Right hindlimb (tissue), 1 donor: ENCODE results near the gene CSF2RB.

Experiments
- DNase-seq: peaks from one replicate; pipeline ENCODE4 v3.0.0-alpha.2; 2018

Gene CSF2RB

GRCh38 chr22:36938028-36938425 lies 24.6 kb downstream of the CSF2RB start:
- DNase-seq: no peak

- DNase-seq: no peak
These were observed 25.5 kb downstream of the CSF2RB start for GRCh38 chr22:36938886-36939285.

GRCh38 chr22:36940676-36941075 lies 27.2 kb downstream of the CSF2RB start:
- DNase-seq: no peak

- DNase-seq: no peak
These were observed 29.1 kb downstream of the CSF2RB start for GRCh38 chr22:36942556-36942955.

- no peak for DNase-seq
These were observed 33.2 kb downstream of the CSF2RB start for GRCh38 chr22:36946421-36947158.

- DNase-seq: no peak
These were observed 35.1 kb downstream of the CSF2RB start for GRCh38 chr22:36948273-36949225.

DNA sequence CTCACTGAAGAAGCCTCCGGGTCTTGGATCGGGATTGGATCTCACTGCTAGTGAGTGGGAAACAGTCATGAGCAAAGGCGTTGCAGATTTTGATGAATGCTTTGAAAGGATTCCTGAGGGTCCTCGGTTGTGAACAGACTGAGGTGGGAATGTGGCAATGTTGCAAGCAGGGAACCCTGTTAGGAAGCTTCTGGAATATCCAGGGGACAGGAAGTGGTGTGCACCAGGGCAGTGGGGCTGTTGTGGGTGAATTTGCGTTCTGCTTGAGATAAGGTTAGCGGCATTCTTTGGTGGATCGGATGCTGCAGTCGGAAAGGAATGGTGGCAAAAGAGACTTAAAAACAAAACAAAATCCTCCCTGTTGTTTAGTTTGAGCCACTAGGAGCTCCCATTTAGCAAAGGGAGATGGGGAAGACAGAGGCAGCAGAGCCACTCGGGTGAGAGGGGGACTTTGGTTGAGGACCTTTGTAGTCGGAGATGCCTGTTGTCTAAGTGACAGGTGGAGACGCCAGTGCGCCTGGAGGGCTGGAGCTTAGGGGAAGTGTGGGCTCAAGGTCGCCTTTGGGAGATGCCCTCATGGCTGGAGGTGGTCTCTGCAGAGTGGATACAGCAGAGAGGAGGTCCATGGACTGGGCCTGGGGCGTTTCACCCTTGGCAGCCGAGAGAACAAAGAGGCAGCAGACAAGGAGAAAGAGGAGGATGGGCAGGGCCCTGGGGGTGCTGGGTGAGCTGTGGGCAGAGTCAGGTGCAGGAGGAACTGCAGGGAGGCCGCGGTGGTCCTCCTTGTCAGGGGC lies 37.6 kb downstream of the CSF2RB start:
- no peak for DNase-seq

GRCh38 chr22:36951746-36952145 lies 38.3 kb downstream of the CSF2RB start:
- DNase-seq: no peak

- DNase-seq: no peak
These were observed 40.0 kb downstream of the CSF2RB start for GRCh38 chr22:36953239-36954080.

- DNase-seq: no peak
These were observed 41.0 kb downstream of the CSF2RB start for GRCh38 chr22:36954251-36955014.

- no peak for DNase-seq
These were observed 42.3 kb downstream of the CSF2RB start for GRCh38 chr22:36955691-36956090.

DNA sequence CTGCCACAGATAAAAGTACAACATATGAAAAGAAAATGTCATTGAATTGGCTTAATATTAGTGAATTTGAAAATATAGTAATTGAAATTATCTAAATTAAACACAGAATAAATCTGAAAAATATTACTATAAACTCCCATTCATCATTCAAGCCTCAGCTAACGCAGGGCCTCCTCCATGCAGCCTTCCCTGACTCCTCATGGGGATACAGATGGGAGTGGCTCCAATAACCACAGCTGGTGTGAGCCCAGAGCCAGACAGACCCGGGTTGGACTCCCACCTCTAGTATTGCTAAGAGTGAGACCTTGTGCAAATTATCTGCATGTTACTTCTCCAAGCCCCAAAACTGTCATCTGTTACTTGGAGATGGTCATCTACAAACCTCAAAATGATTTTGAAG lies 44.9 kb downstream of the CSF2RB start:
- DNase-seq: no peak

GRCh38 chr22:36961626-36962025 lies 48.2 kb downstream of the CSF2RB start:
- no peak for DNase-seq

DNA sequence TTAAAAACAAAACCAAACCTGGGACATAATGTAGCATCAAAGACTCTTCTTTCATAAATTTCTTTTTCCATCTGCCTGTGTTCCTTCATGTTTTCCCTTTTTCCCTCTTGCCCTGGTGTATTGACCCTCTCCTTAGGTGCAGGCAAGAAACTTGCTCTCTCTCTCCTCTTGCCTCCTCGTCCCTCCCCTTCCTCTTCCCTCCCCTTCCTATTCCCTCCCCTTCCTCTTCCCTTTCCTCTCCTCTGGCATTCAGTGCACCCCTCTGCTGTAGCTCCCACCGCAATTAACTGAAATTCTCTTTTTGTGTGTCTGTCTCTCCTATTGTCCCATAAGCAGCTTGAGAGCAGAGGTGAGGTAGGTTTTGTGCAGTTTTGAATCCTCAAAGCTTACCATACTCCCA lies 49.9 kb downstream of the CSF2RB start:
- no peak for DNase-seq

DNA sequence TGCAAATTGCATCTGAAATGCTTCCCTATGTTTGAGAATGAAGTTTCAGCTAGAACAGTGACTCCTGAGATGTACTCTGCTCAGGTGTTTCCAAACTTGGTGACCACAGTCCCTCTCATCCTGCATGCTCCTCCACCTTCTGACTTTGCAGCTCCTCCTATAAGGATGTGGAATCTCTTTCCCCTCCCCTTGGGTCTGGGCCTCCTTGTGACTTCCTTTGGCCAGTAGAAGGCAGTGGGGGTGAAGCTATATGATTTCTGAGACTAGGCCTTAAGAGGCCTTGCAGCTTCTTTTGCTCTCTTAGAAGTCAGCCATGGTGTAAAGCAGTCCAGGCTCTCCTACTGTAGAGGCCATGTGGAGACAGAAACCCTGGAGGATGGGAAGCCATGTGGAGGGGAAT lies 50.7 kb downstream of the CSF2RB start:
- DNase-seq: no peak

GRCh38 chr22:36965696-36966095 lies 52.3 kb downstream of the CSF2RB start:
- no peak for DNase-seq

DNA sequence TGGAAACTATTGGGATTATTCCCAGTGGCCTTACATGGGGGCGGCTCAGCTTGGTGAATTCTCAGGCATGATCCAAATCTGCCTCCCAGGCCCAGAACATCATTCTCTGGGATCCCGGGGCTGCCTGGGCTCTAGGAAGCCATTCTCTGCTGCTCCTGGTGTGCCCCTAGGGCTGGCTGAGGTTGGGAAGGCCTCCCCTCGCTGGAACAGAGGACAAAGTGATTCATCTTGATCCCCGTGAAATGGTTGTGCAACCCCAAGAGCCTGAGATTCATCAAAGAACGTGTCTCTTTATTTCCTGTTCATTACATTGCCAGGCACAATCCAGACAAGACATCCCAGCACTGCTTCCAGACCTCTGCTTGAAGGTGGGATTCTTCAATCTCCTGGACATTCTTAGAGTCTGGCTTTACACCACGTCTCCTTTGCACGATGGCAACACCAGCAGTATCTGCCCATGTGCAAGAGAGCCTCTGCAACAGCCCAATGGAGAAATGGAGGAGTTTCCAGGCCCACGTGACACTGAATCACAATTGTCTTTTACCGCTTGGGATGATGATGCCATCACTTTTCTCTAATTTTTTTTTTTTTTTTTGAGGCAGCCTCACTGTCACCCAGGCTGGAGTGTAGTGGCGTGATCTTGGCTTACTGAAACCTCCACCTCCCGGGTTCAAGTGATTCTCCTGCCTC lies 53.6 kb downstream of the CSF2RB start:
- DNase-seq: no peak

DNA sequence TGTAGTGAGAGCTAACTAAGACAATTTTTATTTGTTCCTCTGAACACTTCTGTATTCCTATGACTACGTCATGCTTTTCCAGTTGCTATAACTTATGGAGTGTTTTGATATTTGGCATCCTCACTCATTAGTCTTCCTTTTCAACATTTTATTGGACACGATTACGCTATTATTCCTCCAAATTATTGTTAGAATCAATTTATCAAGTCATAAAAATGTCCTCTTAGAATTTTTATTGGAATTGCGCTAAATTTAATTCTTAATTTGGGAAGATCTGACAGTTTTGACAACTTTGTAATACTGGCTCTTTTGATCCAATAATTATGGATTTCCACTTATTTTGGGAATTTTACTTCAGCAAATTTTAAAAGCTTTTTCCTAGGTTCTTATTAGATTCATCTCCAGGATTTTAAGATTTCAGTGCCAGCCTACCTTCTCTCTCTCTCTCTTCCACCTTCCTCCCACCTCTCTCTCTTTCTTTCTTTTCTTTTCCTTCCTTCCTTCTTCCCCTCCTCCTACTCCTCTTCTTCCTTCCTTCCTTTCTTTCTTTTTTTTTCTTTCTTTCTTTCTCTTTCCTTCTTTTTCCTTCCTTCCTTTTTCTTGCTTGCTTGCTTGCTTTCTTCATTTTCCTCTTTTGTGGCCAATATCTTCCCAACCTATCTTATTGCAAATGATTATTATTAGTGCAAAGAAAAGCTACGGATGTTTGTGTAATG lies 55.0 kb downstream of the CSF2RB start:
- DNase-seq: no peak

GRCh38 chr22:36971341-36972125 lies 58.1 kb downstream of the CSF2RB start:
- DNase-seq: no peak
